ENCODE measurements around the gene MCM3AP. TPM values are rescaled to one million over a fixed set of nuclear protein-coding genes. Genes with fewer than 3 reads are reported as not detected.

MCM3AP gene
- total RNA-seq, 1 donor from 2014 or later = 84.7 TPM

- no peak for DNase-seq (ENCODE audit: low read depth)
- H3K4me3 ChIP-seq (ENCODE audit: low read depth, low read length) = no peak overlapping the region
- no peak for TF ChIP-seq CTCF (conservative IDR thresholded peaks at IDR 0.05; ENCODE audit: low read depth, low read length)
Measured at GRCh38 chr21:46213620-46214286, 71.7 kb downstream of the MCM3AP start.

GRCh38 chr21:46212721-46213484 lies 72.5 kb downstream of the MCM3AP start:
- no peak overlapping the region for H3K4me3 ChIP-seq (ENCODE audit: low read depth, low read length)
- no peak for TF ChIP-seq CTCF (conservative IDR thresholded peaks at IDR 0.05; ENCODE audit: low read depth, low read length)

GRCh38 chr21:46211786-46212720 lies 73.4 kb downstream of the MCM3AP start:
- no peak for TF ChIP-seq CTCF (conservative IDR thresholded peaks at IDR 0.05; ENCODE audit: low read depth, low read length)
- H3K4me3 ChIP-seq (ENCODE audit: low read depth, low read length) = no peak overlapping the region
- DNase-seq (ENCODE audit: low read depth) = no peak

More at GRCh38 chr21:46212721-46213484, 72.5 kb downstream of the MCM3AP start:
- no peak for DNase-seq (ENCODE audit: low read depth)

GRCh38 chr21:46211376-46211775 lies 74.0 kb downstream of the MCM3AP start:
- no peak overlapping the region for H3K4me3 ChIP-seq (ENCODE audit: low read depth, low read length)
- DNase-seq (ENCODE audit: low read depth) = no peak

GRCh38 chr21:46210378-46211136 lies 74.9 kb downstream of the MCM3AP start:
- DNase-seq (ENCODE audit: low read depth) = no peak
- no peak overlapping the region for H3K4me3 ChIP-seq (ENCODE audit: low read depth, low read length)
- TF ChIP-seq CTCF (conservative IDR thresholded peaks at IDR 0.05; ENCODE audit: low read depth, low read length) = peak; percentile 25

More at GRCh38 chr21:46211376-46211775, 74.0 kb downstream of the MCM3AP start:
- no peak for TF ChIP-seq CTCF (conservative IDR thresholded peaks at IDR 0.05; ENCODE audit: low read depth, low read length)
